Suprapubic skin (tissue), 3 donors: ENCODE data around the gene BROX.

Experiments
- POLR2A ChIP-seq, 2 donors: fragments of 450-650 bp; IDR thresholded peaks; one replicate each; pipeline ENCODE4 v1.6.1; 2017; ENCODE audit warnings: antibody characterized with exemption in 2 of 2, mild to moderate bottlenecking in 2 of 2, moderate library complexity in 2 of 2
- TF ChIP-seq, protein P1 (sequence below), 2 donors: fragments of 200-600 bp in 1 of 2; fragments of 450-650 bp in 1 of 2; sonication (generic) in 1 of 2; IDR thresholded peaks; one replicate each; pipeline ENCODE4 v1.5.1; 2016 to 2019; ENCODE audit warnings: antibody characterized with exemption in 2 of 2, mild to moderate bottlenecking in 1 of 2, moderate library complexity in 1 of 2

GRCh38 chr1:222772996-222773379 is 60.6 kb downstream of the BROX start:
- TF ChIP-seq, protein P1, sequence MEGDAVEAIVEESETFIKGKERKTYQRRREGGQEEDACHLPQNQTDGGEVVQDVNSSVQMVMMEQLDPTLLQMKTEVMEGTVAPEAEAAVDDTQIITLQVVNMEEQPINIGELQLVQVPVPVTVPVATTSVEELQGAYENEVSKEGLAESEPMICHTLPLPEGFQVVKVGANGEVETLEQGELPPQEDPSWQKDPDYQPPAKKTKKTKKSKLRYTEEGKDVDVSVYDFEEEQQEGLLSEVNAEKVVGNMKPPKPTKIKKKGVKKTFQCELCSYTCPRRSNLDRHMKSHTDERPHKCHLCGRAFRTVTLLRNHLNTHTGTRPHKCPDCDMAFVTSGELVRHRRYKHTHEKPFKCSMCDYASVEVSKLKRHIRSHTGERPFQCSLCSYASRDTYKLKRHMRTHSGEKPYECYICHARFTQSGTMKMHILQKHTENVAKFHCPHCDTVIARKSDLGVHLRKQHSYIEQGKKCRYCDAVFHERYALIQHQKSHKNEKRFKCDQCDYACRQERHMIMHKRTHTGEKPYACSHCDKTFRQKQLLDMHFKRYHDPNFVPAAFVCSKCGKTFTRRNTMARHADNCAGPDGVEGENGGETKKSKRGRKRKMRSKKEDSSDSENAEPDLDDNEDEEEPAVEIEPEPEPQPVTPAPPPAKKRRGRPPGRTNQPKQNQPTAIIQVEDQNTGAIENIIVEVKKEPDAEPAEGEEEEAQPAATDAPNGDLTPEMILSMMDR (IDR thresholded peaks at IDR 0.05): no peak
- no peak for TF ChIP-seq POLR2A (IDR thresholded peaks at IDR 0.05)
